NCI-H2029 (cell line): ENCODE data around the gene ATP10B.
"Not testable (repeated sequence)": the region's sequence is repeated elsewhere in the genome, so short reads cannot be mapped to it uniquely, and the experiment has no call there.

Experiments used
- DNase-seq: peaks from one replicate; lab custom pipeline; 2025; lab: John Stamatoyannopoulos, UW

The ATP10B gene

DNA sequence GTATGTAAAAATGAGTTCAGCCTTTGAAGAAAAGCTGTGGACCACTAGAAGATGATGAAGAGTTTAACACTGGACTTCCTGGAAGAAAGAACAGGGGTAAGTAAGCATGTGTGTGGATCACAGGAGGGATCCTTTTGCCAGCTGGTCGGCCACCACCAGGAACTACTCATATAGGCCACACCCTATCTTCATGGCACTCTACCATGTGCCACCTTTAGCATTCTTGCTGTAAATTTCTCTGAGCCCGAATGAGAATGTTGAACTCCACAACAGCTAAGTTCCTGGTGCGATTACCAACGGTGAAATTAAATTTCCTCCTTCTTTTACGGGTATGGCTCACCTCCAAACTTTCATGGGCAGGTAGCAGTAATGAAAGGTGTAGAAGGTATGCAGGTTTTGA, 102.3 kb downstream of the ATP10B start:
- DNase-seq = no peak

DNA sequence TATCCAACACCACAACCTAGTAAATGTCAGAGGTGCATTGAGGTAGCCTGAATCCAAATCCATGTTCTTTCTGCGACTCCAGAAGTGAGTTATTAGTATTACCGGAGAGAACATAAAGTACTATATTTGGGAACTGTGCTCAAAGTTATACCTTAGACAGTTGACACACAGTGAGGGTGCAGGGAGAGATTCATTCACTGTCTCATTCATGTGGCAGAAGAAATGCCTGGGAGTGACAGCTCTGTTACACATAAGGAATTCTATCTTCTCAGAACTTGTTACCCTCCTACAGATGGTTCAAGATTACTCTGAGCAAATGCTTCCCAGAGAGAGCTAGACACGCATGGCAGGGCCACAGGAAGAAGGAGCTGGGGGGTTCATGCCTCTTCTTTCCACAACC, 103.0 kb downstream of the ATP10B start:
- DNase-seq = no peak

DNA sequence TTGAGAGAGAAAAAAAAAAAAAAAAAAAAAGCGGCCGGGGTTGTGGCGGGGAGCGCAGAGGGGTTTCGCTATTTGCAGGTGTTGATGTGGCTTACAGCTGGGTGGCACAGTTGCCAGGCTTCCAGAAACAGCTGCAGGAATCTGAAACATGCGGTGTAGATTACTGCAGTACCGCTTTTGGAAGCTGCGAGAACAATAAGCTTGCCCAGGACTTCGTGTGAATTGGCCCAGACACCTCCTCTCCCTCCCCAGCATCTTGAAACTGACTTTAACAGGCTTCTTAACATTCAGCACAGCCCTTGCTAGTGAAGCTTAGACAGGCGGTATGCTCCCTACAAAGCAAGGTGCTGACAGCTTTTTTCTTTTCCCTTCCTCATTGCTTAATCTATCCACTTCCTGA, 104.0 kb downstream of the ATP10B start:
- no peak for DNase-seq

GRCh38 chr5:160747559-160747958, 104.5 kb downstream of the ATP10B start:
- DNase-seq = no peak

DNA sequence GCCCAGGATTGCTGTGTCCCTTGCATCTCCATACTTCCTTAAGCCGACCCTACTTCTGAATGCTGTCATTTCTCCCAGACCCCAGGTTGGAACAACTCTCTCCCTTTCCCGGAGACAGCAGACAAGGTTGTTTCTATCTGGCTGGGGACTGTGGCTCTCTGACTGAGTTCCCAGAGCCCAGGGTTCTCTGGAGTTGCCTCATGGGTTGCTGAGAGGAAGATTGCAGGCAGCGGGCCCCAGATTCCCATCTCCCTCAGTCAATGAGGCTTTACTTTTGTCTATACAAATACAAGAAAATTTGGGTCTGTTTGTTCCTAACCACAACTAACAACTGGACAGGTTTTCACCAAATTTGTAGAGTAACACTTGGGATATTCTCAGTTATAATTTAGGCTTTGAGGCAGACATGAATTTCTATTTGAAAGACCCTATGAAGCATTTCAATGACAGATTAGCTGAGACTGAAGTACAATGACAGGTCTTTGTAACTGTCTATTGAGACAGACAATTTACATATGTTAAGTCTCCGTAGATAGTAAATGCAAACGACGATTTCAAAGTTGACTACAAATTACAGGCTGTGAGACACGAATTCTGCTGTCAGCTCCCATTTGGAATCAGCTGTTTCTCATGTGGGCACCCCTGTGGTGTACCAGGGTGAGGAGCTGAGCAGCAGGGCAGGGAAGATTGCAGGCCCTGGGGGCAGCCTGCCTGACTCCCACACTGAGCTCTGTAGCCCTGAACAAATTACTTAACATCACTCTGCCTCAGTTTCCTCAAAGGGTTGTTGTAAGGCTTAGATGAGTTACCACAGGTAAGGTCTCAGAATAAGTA, 107.5 kb downstream of the ATP10B start:
- DNase-seq = no peak

DNA sequence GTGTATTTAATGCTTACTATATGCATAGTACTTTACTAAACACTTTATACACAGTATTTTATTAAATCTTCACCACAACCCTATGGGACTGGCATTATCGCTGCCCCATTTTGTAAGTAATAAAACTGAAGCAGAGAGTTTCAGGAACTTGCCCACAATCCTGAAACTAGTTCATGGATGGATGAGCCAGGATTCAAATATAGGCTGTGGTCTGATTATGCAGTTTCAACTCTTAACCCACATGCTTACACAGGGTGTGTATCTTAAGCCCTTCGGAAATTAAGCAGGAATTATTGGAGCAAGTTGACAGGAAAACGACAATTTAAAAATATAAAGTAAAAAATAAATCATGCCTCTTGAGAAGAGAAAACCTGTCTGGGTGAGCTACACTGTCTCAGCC, 109.0 kb downstream of the ATP10B start:
- DNase-seq = no peak

DNA sequence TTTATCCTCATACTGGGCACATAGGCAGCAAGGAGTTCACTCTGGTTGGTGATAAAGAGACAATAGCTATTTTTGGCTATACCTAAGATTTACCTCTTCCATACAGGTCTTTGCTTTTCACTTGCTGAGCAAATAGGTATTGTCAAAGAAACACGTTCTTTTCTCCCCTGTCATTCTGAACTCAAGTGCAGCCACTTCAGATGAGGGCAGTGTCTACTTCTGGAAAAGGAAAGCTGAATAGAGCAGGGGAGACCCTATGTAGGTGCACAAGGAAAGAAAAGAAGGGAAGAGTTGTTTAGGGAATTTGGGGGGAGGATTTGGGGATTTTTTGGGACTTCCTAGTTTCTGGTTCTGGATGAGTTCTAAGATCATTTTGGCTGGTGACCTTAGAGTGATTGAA, 109.6 kb downstream of the ATP10B start:
- DNase-seq = no peak

DNA sequence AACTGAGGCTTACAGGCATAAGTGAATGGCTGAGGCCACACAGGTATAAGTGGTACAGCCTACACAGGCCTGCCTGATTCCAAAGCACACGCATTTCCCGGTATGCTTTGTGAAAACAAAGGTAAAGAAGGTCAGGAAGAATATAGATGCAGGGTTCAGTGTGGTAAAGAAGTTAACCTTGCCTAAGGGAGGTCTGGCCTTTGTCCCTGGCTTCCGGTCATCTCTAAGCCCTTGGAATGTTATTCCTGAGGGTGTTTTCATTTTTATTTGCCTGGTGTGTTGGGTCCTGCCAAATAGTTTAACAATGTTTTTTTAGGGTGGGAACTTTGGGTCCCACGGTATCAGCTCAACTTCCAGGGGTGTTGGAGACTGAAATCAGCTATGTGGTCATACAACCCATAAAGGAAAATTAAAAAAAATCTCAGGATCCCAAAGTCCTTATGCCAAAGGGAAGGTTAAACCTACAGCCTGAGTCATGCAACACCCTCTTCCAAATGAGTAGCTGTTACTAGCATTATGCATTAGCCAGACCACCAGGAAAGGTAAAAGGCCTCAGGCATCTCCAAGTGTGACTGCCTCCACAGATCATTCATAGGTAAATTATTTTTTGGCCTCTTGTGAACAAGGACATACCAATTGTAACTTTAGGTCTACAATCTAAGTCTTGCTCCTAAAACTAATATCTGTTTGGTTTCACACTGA, 124.6 kb downstream of the ATP10B start:
- DNase-seq = no peak

GRCh38 chr5:160726721-160727120, 125.3 kb downstream of the ATP10B start:
- DNase-seq = no peak

- DNase-seq = no peak
Measured at GRCh38 chr5:160720822-160721221, 131.2 kb downstream of the ATP10B start.

DNA sequence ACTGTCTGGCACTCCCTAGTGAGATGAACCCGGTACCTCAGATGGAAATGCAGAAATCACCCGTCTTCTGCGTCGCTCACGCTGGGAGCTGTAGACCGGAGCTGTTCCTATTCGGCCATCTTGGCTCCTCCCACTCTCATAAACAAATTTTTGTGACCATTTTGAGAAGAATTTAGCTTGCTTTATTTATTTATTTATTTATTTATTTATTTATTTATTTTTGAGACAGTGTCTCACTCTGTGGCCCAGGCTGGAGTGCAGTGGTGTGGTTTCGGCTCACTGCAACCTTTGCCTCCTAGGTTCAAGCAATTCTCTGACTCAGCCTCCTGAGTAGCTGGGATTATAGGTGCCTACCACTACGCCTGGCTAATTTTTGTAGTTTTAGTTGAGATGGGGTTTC, 136.5 kb downstream of the ATP10B start:
- DNase-seq = not testable (repeated sequence)

GRCh38 chr5:160703547-160704189, 148.3 kb downstream of the ATP10B start:
- no peak for DNase-seq

DNA sequence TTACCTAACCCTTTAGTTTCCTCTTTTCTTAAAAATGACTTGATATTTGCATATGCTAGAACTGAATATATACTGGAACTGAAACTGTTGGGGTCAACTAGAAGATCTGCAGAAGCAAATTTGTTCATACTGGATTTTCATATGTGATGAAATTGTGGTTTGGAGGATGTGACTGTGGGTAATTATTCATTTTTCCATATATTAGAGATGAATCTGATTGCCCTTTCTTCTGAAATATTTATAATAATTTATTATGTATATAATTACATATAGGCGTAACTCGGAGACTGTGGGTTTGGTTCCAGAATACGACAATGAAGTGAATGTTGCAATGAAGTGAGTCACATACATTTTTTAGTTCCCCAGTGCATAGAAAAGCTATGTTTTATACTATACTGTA, 149.1 kb downstream of the ATP10B start:
- no peak for DNase-seq

GRCh38 chr5:160702311-160702803, 149.7 kb downstream of the ATP10B start:
- DNase-seq = no peak

- DNase-seq = no peak
Measured at GRCh38 chr5:160701403-160701802, 150.6 kb downstream of the ATP10B start.

DNA sequence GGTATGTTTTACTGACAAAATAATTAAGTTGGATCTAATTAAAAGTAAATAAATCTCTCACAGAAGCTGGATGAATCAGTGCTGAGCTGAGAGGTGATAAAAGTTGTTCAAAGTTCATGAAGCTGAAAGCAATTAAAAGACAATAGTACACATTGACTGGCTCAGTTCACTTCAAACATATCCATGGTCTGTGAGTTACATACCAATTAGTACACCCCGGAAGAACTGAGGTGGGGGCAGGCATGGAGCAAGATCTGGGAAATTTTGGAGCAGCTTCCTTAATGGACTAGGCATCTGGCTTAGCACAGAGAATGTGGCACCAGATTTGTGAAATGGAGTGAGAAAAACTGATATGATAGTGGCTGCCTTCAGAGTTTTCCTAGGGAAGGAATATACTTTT, 152.7 kb downstream of the ATP10B start:
- DNase-seq = no peak

- no peak for DNase-seq
Measured at GRCh38 chr5:160697281-160697680, 154.7 kb downstream of the ATP10B start.

DNA sequence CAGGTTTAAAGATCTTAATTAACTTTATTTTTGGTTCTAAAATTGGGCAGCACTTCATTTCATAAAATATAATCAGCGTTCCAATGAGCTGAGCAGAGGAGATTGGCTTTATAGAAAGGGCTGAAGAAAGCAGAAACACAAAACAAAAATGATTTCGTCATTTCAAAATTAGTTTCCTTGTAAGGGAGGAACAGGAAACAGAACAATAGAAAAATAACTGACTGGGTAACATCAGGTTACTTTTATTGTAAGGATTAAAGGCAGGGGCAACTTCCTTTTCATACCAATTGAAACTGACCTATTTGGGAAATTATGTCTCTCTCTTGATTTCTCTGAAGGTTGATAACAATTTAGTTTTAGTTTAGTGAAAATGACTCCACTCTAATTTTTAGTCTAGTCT, 157.1 kb downstream of the ATP10B start:
- DNase-seq = no peak

GRCh38 chr5:160693831-160694465, 158.1 kb downstream of the ATP10B start:
- no peak for DNase-seq

DNA sequence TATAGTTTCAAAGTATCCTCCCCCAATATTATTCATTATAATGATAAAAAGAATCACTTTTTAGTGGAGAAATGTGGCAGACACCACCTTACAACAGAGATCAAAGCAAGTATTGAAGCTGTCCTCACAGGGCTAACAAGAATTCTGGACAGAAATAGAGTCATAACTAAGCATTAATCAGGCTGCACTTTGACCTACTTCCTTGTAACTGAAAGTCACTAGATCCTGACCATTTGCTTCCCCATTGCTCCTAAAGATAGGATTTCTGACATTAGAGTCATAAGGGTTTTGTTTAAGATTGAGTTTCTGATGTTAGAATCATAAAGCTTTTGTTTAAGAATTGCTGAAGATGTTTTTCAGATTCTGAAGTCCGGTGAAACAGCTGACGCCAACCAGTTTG, 159.7 kb downstream of the ATP10B start:
- no peak for DNase-seq

- no peak for DNase-seq
Measured at GRCh38 chr5:160685695-160686094, 166.3 kb downstream of the ATP10B start.

DNA sequence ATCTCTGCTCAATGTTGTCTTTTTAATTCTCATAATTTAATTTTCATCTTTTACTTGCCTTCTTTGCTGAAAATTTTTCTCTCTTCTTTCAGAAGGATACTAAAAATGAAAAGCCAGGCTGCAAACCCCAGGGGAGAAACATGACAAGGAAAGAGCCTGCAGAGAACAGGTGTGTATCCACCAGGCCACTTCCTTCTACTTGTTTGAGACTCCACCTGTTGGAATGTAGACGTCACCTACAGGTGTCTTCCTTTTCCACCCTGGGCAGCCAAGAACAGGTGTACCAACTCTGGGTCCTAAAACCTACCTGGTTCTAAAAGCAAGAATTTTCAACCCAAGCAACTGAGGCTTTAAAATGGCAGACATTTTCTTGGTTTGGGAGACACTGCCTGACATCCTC, 166.8 kb downstream of the ATP10B start:
- DNase-seq = no peak
